Measurements from ENCODE around the gene PIGV.
A peak's percentile ranks its signal among the peaks of the same experiment; 100 is the strongest.

Gene PIGV

GRCh38 chr1:26774462-26774861 is 13.3 kb upstream of the PIGV start:
- no peak for DNase-seq

DNA sequence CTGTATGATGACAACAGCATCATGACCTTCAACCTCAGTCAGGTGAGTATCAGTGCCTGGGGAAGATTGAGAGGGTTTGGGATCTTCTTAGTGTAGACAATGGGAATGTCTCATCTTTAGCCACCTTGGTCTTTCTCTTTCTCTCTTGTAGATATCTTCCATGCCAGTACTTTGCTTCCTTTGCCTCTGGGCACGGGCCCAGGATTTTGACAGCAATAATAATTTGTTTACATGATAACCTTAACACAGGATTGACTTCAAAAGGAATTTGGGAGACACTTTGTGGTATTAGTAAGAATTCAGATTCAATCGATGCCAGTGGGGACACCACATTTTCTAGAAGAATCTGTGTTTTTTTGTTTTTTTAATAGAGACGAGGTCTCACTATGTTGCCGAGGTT is 12.1 kb upstream of the PIGV start:
- DNase-seq, result no peak

DNA sequence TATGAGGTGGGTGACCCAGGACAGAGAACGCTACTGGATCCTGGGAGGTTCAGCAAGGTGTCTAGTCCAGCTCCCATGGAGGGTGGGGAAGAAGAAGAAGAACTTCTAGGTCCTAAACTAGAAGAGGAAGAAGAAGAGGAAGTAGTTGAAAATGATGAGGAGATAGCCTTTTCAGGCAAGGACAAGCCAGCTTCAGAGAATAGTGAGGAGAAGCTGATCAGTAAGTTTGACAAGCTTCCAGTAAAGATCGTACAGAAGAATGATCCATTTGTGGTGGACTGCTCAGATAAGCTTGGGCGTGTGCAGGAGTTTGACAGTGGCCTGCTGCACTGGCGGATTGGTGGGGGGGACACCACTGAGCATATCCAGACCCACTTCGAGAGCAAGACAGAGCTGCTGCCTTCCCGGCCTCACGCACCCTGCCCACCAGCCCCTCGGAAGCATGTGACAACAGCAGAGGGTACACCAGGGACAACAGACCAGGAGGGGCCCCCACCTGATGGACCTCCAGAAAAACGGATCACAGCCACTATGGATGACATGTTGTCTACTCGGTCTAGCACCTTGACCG is 8.6 kb upstream of the PIGV start:
- no peak for DNase-seq

DNA sequence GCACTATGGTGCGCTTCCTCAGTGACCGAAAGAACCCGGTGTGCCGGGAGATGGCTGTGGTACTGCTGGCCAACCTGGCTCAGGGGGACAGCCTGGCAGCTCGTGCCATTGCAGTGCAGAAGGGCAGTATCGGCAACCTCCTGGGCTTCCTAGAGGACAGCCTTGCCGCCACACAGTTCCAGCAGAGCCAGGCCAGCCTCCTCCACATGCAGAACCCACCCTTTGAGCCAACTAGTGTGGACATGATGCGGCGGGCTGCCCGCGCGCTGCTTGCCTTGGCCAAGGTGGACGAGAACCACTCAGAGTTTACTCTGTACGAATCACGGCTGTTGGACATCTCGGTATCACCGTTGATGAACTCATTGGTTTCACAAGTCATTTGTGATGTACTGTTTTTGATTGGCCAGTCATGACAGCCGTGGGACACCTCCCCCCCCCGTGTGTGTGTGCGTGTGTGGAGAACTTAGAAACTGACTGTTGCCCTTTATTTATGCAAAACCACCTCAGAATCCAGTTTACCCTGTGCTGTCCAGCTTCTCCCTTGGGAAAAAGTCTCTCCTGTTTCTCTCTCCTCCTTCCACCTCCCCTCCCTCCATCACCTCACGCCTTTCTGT is 7.3 kb upstream of the PIGV start:
- no peak for DNase-seq

GRCh38 chr1:26781206-26781825 is 6.4 kb upstream of the PIGV start:
- no peak for DNase-seq

GRCh38 chr1:26782521-26783212 is 5.1 kb upstream of the PIGV start:
- no peak for DNase-seq

GRCh38 chr1:26783646-26784022 is 4.1 kb upstream of the PIGV start:
- DNase-seq, result no peak

- DNase-seq, result no peak
Measured at GRCh38 chr1:26784023-26784871, 3.5 kb upstream of the PIGV start.

DNA sequence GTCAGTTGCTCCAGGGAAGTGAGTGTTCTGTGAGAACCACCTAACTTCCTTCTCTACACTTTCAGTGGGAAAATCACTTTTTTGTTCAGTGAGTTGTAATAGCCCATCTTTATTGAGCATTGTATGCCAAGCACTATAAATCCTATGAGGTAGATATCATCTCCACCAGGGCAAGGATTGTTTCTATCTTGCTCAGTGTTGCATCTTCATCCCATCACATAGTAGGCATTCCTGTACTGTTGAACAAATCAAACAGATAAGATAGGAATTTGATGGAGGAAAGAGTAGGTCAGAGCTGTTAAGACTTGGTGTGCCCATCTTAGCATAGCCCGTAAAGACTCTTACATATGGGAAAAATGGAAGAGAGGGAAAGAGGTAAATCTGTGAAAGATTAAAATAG is 2.9 kb upstream of the PIGV start:
- DNase-seq, result no peak

GRCh38 chr1:26785611-26786436 is 1.9 kb upstream of the PIGV start:
- no peak for DNase-seq

GRCh38 chr1:26786437-26787380 is 1.0 kb upstream of the PIGV start:
- DNase-seq, result peak; percentile 7

DNA sequence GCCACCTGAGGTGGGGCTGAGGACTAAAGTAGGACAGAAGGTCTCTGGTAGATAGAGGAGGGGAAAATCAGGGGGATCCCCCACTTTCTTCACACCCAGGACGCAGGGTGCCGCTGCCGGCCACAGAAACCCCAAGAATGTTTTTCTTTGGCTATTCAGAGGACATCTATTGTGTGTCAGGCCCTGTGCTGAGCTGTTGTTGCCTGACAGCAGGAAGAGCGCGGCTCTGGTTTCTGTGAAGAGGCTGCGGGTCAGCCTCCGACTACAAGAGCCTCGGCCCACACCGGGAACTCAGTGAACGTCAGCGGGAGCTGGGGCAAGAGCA is 407 bp upstream of the PIGV start:
- peak; percentile 62 for DNase-seq

- DNase-seq, result no peak
Measured at GRCh38 chr1:26788515-26788785, 700 bp downstream of the PIGV start.

- peak; percentile 77 for DNase-seq
Measured at GRCh38 chr1:26788836-26789611, 1.3 kb downstream of the PIGV start.

DNA sequence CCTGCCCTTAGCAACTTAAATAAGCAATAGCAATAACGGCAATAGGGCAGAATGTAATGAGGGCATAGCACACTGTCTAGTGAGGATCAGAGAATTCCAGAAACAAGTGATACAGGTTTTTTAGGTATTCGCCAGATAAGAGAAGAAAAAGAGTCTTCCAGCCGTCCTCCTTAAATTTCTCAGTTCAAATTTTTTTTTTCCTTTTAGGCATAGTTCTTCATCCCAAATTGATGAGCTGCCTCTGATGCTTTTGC is 1.8 kb downstream of the PIGV start:
- no peak for DNase-seq

DNA sequence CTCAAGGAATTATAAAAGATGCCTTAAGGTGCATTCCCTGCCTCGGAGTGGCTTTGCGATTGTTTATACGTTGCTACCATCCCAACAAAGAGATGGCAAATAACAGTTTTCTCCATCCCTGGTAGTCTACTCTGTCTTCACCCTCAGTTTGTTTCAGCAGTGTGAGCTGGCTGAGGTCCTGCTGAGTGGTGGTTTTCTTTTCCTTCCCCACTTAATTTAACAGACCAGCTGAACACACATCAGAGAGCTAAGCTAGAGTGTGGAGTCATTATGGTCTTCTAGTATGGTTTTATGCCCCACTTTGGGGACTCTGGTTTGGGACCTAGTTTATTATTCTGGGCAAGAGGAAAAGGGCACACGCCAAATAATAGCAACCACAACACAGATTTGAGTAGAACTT is 2.2 kb downstream of the PIGV start:
- no peak for DNase-seq

DNA sequence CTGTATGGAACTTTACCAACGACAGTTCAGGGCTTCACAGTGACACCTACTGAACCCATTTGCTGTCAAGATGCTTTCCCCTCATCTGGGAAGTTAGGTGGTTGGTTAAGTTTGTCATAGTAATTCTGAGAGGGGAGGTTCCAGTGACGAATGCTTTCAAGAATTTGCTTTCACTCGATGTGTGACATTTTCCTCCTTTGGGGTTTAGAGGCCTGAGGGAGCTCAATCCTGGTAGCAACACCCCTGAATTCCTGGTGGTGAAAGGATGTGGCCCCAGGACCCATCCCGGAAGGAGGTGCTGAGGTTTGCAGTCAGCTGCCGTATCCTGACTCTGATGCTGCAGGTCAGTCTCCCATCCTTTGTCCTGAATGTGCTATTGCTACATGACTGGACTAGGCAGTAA is 2.8 kb downstream of the PIGV start:
- no peak for DNase-seq

GRCh38 chr1:26791148-26791547 is 3.4 kb downstream of the PIGV start:
- no peak for DNase-seq

DNA sequence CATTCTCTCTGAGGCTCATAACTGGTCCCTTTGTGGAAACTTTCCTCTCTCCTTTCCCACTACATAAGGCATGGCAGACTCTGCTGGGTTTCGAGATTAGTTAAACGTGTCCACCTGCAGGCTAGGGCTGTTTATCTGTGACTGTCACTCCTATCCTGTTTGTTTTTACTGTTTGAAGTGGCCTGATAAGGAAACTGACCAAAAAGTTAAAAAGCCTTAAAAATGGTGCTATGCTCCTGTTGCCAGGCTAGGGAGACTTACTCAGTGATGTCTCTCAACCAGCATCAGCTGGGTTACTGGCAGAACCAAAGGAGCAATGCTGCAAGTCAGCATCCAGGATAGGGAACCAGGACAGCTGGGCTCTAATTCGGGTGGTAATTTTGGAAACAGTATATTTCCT is 3.9 kb downstream of the PIGV start:
- DNase-seq, result no peak

GRCh38 chr1:26792924-26793323 is 5.2 kb downstream of the PIGV start:
- DNase-seq, result no peak

DNA sequence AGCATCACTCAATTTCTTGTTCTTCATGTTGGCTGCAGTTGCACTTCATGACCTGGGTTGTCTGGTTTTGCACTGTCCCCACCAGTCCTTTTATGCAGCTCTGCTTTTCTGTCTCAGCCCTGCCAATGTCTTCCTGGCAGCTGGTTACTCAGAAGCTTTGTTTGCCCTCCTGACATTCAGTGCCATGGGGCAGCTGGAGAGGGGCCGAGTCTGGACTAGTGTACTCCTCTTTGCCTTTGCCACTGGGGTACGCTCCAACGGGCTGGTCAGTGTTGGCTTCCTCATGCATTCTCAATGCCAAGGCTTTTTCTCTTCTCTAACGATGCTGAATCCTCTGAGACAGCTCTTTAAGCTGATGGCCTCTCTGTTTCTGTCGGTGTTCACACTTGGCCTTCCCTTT is 6.6 kb downstream of the PIGV start:
- no peak for DNase-seq

All from activated effector memory CD4-positive, alpha-beta T cell treated with Interleukin-2 at 50 U/mL for 16 hours (primary cell).